H1 (cell line): ENCODE measurements around the gene BTBD9. TPM values are rescaled to one million over a fixed set of nuclear protein-coding genes. Genes with fewer than 3 reads are reported as not detected.

ENCODE experiments used
- CTCF ChIA-PET: fragments of 300-600 bp; sonication (Branson Sonifier 250); formaldehyde crosslinking; loops from one replicate; lab custom pipeline; 2021; ENCODE audit not compliant: partially characterized antibody; lab: Charles Lee
- POLR2A ChIA-PET: fragments of 300-600 bp; sonication (Branson Sonifier 250); formaldehyde crosslinking; loops from one replicate; lab custom pipeline; 2021; ENCODE audit warnings: inconsistent platforms; ENCODE audit not compliant: partially characterized antibody; lab: Charles Lee
- DNase-seq, 2 experiments: peaks; one replicate each; pipeline versions ENCODE4 v3.0.0 to v3.0.0-alpha.2; 2010 to 2022; ENCODE audit warnings: low spot score in 2 of 2, low read depth in 1 of 2, mixed read lengths in 1 of 2
- FAIRE-seq: peaks from 2 replicates; lab custom pipeline; 2011; peaks lifted over from hg19 to GRCh38; lab: Jason Lieb, UNC
- H2AFZ ChIP-seq: 2 replicates; pipeline ENCODE4 v1.8.1; 2012; ENCODE audit warnings: low read length, inconsistent platforms
- H2AK5ac ChIP-seq: 2 replicates; pipeline ENCODE4 v1.6.1; 2013; ENCODE audit warnings: low read depth, low read length
- H2BK120ac ChIP-seq: replicated peaks from 2 replicates; pipeline ENCODE3; 2013; ENCODE audit warnings: low read depth, low read length, inconsistent platforms
- H2BK12ac ChIP-seq: 2 replicates; pipeline ENCODE4 v1.6.1; 2013; ENCODE audit warnings: low read depth, low read length
- H2BK15ac ChIP-seq: 2 replicates; pipeline ENCODE4 v1.6.1; 2013; ENCODE audit warnings: low read length
- H2BK20ac ChIP-seq: 2 replicates; pipeline ENCODE4 v1.6.1; 2013; ENCODE audit warnings: low read length
- H2BK5ac ChIP-seq: 2 replicates; pipeline ENCODE4 v1.6.1; 2013; ENCODE audit warnings: low read depth, low read length
- H3K14ac ChIP-seq: 2 replicates; pipeline ENCODE4 v1.6.1; 2013; ENCODE audit warnings: inconsistent platforms; ENCODE audit not compliant: insufficient read length
- H3K18ac ChIP-seq: 2 replicates; pipeline ENCODE4 v1.6.1; 2013; ENCODE audit warnings: low read length; ENCODE audit errors: extremely low read depth
- H3K23ac ChIP-seq: 2 replicates; pipeline ENCODE4 v1.6.1; 2013; ENCODE audit warnings: inconsistent platforms; ENCODE audit not compliant: insufficient read length
- H3K23me2 ChIP-seq: 2 replicates; pipeline ENCODE4 v1.6.1; 2013; ENCODE audit warnings: low read depth, low read length
- H3K27ac ChIP-seq: 2 replicates; pipeline ENCODE4 v1.6.1; 2011; ENCODE audit warnings: low read depth, low read length, inconsistent platforms
- H3K27me3 ChIP-seq, 4 experiments: replicated peaks in 1 of 4; 1 replicate in 1 of 4; 2 replicates in 3 of 4; pipeline versions ENCODE4 v1.6.1 to v1.8.1; 2011 to 2013; ENCODE audit warnings: low read length in 3 of 4, mild to moderate bottlenecking in 3 of 4, inconsistent platforms in 2 of 4, mixed read lengths in 2 of 4, moderate library complexity in 1 of 4; ENCODE audit not compliant: control insufficient read depth in 3 of 4, insufficient read depth in 3 of 4; ENCODE audit errors: extremely low read depth in 1 of 4
- H3K36me3 ChIP-seq, 4 experiments: 2 replicates each; pipeline versions ENCODE4 v1.6.1 to v1.8.1; 2011 to 2013; ENCODE audit warnings: mild to moderate bottlenecking in 4 of 4, low read length in 3 of 4, moderate library complexity in 2 of 4, control low read depth in 1 of 4, inconsistent platforms in 1 of 4; ENCODE audit not compliant: insufficient read depth in 4 of 4, control insufficient read depth in 2 of 4
- H3K4ac ChIP-seq: replicated peaks from 2 replicates; pipeline ENCODE3; 2013; ENCODE audit warnings: low read length, low read depth, mixed read lengths, inconsistent platforms; ENCODE audit not compliant: insufficient read length
- H3K4me1 ChIP-seq, 4 experiments: replicated peaks in 1 of 4; 1 replicate in 1 of 4; 2 replicates in 3 of 4; pipeline versions ENCODE4 v1.6.1 to v1.8.1; 2011 to 2013; ENCODE audit warnings: low read length in 3 of 4, inconsistent platforms in 2 of 4, mixed read lengths in 1 of 4; ENCODE audit not compliant: insufficient read depth in 4 of 4, control insufficient read depth in 3 of 4
- H3K4me2 ChIP-seq, 2 experiments: 2 replicates each; pipeline versions ENCODE4 v1.6.1 to v1.8.1; 2011 to 2013; ENCODE audit warnings: low read depth in 2 of 2, low read length in 2 of 2, control low read depth in 1 of 2, inconsistent platforms in 1 of 2, mild to moderate bottlenecking in 1 of 2; ENCODE audit not compliant: insufficient read depth in 1 of 2
- H3K4me3 ChIP-seq, 4 experiments: fragments of 200-600, 300-600 bp in 1 of 4; sonication (generic), shearing (Covaris generic), sonication (Bioruptor Twin) in 1 of 4; 2 replicates each; pipeline versions ENCODE4 v1.5.1 to v1.8.1; 2011 to 2016; ENCODE audit warnings: low read length in 4 of 4, low read depth in 3 of 4, control low read depth in 2 of 4, inconsistent platforms in 2 of 4, mild to moderate bottlenecking in 2 of 4, mixed read lengths in 1 of 4, moderate library complexity in 1 of 4; ENCODE audit not compliant: insufficient read depth in 2 of 4; ENCODE audit errors: extremely low read depth in 1 of 4
- H3K56ac ChIP-seq: replicated peaks from 2 replicates; pipeline ENCODE3; 2013; ENCODE audit warnings: low read depth, mild to moderate bottlenecking, mixed read lengths, low read length, inconsistent platforms; ENCODE audit not compliant: insufficient read length
- H3K79me1 ChIP-seq: 2 replicates; pipeline ENCODE4 v1.6.1; 2013; ENCODE audit warnings: low read depth, low read length, control low read depth
- H3K79me2 ChIP-seq, 2 experiments: 2 replicates each; pipeline versions ENCODE4 v1.6.1 to v1.8.1; 2012 to 2013; ENCODE audit warnings: low read length in 2 of 2, mild to moderate bottlenecking in 2 of 2, inconsistent platforms in 1 of 2; ENCODE audit not compliant: insufficient read depth in 2 of 2, control insufficient read depth in 1 of 2
- H3K9ac ChIP-seq, 4 experiments: replicated peaks in 1 of 4; 1 replicate in 1 of 4; 2 replicates in 3 of 4; pipeline versions ENCODE4 v1.6.1 to v1.8.1; 2011 to 2013; ENCODE audit warnings: low read depth in 3 of 4, low read length in 3 of 4, control low read depth in 2 of 4, mild to moderate bottlenecking in 2 of 4, moderate library complexity in 2 of 4, inconsistent platforms in 1 of 4; ENCODE audit errors: extremely low read depth in 1 of 4
- H3K9me3 ChIP-seq, 2 experiments: 2 replicates each; pipeline versions ENCODE4 v1.6.1 to v1.8.1; 2012 to 2013; ENCODE audit warnings: mild to moderate bottlenecking in 2 of 2, moderate library complexity in 2 of 2, control low read depth in 1 of 2, inconsistent platforms in 1 of 2, low read depth in 1 of 2, low read length in 1 of 2, mixed read lengths in 1 of 2; ENCODE audit not compliant: insufficient read depth in 2 of 2
- H4K20me1 ChIP-seq, 2 experiments: replicated peaks in 1 of 2; 2 replicates each; pipeline versions ENCODE3 to v1.8.1; 2011 to 2013; ENCODE audit warnings: inconsistent platforms in 2 of 2, low read length in 2 of 2, mild to moderate bottlenecking in 1 of 2; ENCODE audit not compliant: insufficient read depth in 2 of 2, control insufficient read depth in 1 of 2
- H4K5ac ChIP-seq: 2 replicates; pipeline ENCODE4 v1.6.1; 2013; ENCODE audit warnings: low read length, low read depth, mixed read lengths, inconsistent platforms; ENCODE audit not compliant: insufficient read length
- H4K8ac ChIP-seq: 2 replicates; pipeline ENCODE4 v1.8.0; 2013; ENCODE audit warnings: mild to moderate bottlenecking, moderate library complexity, low read length, inconsistent platforms; ENCODE audit not compliant: insufficient read depth; ENCODE audit errors: extremely low read depth
- H4K91ac ChIP-seq: replicated peaks from 2 replicates; pipeline ENCODE3; 2013; ENCODE audit warnings: low read length, mixed read lengths, inconsistent platforms; ENCODE audit not compliant: insufficient read length
- E2F6 ChIP-seq: IDR thresholded peaks from 2 replicates; pipeline ENCODE4 v1.6.1; 2012; ENCODE audit warnings: inconsistent platforms
- HDAC2 ChIP-seq, 2 experiments: fragments of 300-600 bp in 1 of 2; sonication (generic) in 1 of 2; IDR thresholded peaks; 2 replicates each; pipeline ENCODE4 v1.6.1; 2011 to 2012; ENCODE audit warnings: low read depth in 2 of 2, low read length in 2 of 2, mild to moderate bottlenecking in 2 of 2, moderate library complexity in 2 of 2, borderline replicate concordance in 1 of 2, inconsistent platforms in 1 of 2
- PHF8 ChIP-seq: fragments of 200-600 bp; sonication (generic); conservative IDR thresholded peaks from 2 replicates; pipeline ENCODE4 v1.7.1; 2012; ENCODE audit warnings: low read depth, mild to moderate bottlenecking, inconsistent platforms, low read length, moderate library complexity
- RNF2 ChIP-seq: fragments of 200-900, 300-1000 bp; sonication (generic); IDR thresholded peaks from 2 replicates; pipeline ENCODE4 v1.7.1; 2016; ENCODE audit warnings: borderline replicate concordance, low read depth, mild to moderate bottlenecking, antibody characterized with exemption, low read length; ENCODE audit not compliant: poor library complexity, severe bottlenecking; ENCODE audit errors: missing control alignments
- SIRT6 ChIP-seq: IDR thresholded peaks from one replicate; pipeline ENCODE4 v1.7.1; 2012; ENCODE audit warnings: low read length, inconsistent platforms
- SIX5 ChIP-seq: IDR thresholded peaks from 2 replicates; pipeline ENCODE4 v1.6.1; 2011; ENCODE audit warnings: mild to moderate bottlenecking, low read depth, low read length
- SP2 ChIP-seq: IDR thresholded peaks from 2 replicates; pipeline ENCODE4 v1.6.1; 2012; ENCODE audit warnings: mild to moderate bottlenecking, low read length, inconsistent platforms
- SRF ChIP-seq: IDR thresholded peaks from 2 replicates; pipeline ENCODE4 v1.6.1; 2011; ENCODE audit warnings: mild to moderate bottlenecking, low read depth, low read length, moderate library complexity
- USF2 ChIP-seq: IDR thresholded peaks from 2 replicates; pipeline ENCODE4 v1.6.1; 2011; ENCODE audit warnings: low read length, improper control_type of control experiment
- WGBS, 2 experiments: shearing (Covaris generic) in 1 of 2; methylation state at CpG; one replicate each; pipeline versions ENCODE4 v1.1.6 to v1.1.7; 2013 to 2015; ENCODE audit warnings: low lambda C conversion rate in 2 of 2, mixed read lengths in 2 of 2, inconsistent platforms in 1 of 2, low coverage in 1 of 2, missing lambda C conversion rate in 1 of 2; ENCODE audit not compliant: insufficient replicate concordance in 2 of 2, insufficient coverage in 1 of 2, insufficient read length in 1 of 2; ENCODE audit errors: extremely low coverage in 1 of 2, missing lambda C conversion rate in 1 of 2; 5-methylcytosine and 5-hydroxymethylcytosine counted together
- polyA plus RNA-seq, 7 experiments: library from polyadenylated mRNA; depleted of rRNA in 3 of 7; stranded (reverse) in 5 of 7; unstranded in 2 of 7; fragments of >200 nt in 5 of 7; fragments of 200-250 nt in 2 of 7; gene quantifications; 1 replicate in 5 of 7; 2 replicates in 1 of 7; 4 replicates in 1 of 7; pipeline versions ENCODE4 v1.2.1 to v1.2.3, GENCODE V29; 2011 to 2013; ENCODE audit warnings: missing spikeins in 2 of 7, mixed read lengths in 2 of 7
- total RNA-seq: library from RNA; stranded (reverse); fragmentation: NEBNext Ultra II Directional; extraction: Animal tissue kit (Norgen Biotek cat#: 25700); gene quantifications from 2 replicates; pipeline ENCODE4 v1.2.1, GENCODE V29; 2021

BTBD9 gene
- total and polyA plus RNA-seq, 2 of the 8 experiments (the other 6 are each of a cell fraction or from before 2014, with no cell fraction given): 0.92 to 4.1 TPM

GRCh38 chr6:38184585-38185080, 455.1 kb downstream of the BTBD9 start:
- CTCF ChIA-PET: interaction anchor here (0.6 to 1.3 kb wide), 2 partner anchors 15 to 334 kb away, joined by 3 read pairs; no protein-coding TSS in a partner anchor
- Histone ChIP-seq H3K27me3 (no peaks in the 10 kb centered on the region), H3K18ac (no peak overlapping the region), H2BK12ac (no peak overlapping the region), H3K36me3 (no peaks in the 10 kb centered on the region), H2BK5ac (no peak overlapping the region), H3K14ac (no peak overlapping the region), H3K23ac (no peak overlapping the region), H2BK20ac (no peak overlapping the region), H3K56ac (no peak overlapping the region), H4K20me1 (no peaks in the 10 kb centered on the region), H3K9ac (no peak overlapping the region), H3K4ac (no peak overlapping the region), H2AFZ (no peak overlapping the region), H3K4me2 (no peak overlapping the region), H3K4me3 (no peak overlapping the region), H3K79me1 (no peaks in the 10 kb centered on the region), H3K23me2 (no peaks in the 10 kb centered on the region), H3K4me1 (peaks cover 1 to 10% (median 3%) of the 10 kb centered on the region in 4 experiments; a peak in 4 of 7 replicates), H4K5ac (no peak overlapping the region), H2AK5ac (no peak overlapping the region), H3K9me3 (no peaks in the 10 kb centered on the region), H4K8ac (peak overlapping the region; percentile 54; the same call in 1 of the 2 replicates), H3K27ac (no peak overlapping the region), H4K91ac (no peak overlapping the region), H3K79me2 (no peaks in the 10 kb centered on the region), H2BK120ac (no peak overlapping the region), H2BK15ac (no peak overlapping the region)
- POLR2A ChIA-PET: no interaction called here
- FAIRE-seq (no peak), DNase-seq (peak in 1 of 2 experiments; percentile 39)
- TF ChIP-seq USF2 (no peak), E2F6 (no peak), SRF (no peak), SP2 (no peak), RNF2 (no peak), HDAC2 (IDR thresholded peaks at IDR 0.05; ENCODE audit: borderline replicate concordance in 1 of 2, low read depth in 2 of 2, low read length in 2 of 2) (no peak), SIX5 (no peak), SIRT6 (no peak), PHF8 (no peak)
- 90% methylated on average over 11 of the region's 11 CpGs; no CpG with 5 or more reads in 1 of the 2 experiments for WGBS, 2 experiments
